ENCODE measurements around the gene DLGAP5.

DNA sequence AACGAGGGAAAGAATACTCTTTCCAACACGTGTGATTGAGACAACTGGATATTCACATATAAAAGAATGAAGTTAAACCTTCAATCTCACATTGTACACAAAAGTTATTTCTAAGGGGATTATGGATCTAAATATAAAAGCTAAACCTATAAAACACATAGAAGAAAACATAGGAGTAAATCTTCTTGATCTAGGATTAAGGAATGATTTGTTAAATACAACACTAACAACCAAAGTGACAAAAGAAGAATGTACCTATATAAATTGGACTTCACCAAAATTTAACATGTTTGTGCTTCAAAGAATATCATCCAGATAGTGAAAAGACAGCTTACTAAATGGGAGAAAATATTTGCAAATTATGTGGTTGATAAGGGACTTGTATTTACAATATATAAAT is 36.9 kb upstream of the DLGAP5 start:
- TF ChIP-seq, protein P1, sequence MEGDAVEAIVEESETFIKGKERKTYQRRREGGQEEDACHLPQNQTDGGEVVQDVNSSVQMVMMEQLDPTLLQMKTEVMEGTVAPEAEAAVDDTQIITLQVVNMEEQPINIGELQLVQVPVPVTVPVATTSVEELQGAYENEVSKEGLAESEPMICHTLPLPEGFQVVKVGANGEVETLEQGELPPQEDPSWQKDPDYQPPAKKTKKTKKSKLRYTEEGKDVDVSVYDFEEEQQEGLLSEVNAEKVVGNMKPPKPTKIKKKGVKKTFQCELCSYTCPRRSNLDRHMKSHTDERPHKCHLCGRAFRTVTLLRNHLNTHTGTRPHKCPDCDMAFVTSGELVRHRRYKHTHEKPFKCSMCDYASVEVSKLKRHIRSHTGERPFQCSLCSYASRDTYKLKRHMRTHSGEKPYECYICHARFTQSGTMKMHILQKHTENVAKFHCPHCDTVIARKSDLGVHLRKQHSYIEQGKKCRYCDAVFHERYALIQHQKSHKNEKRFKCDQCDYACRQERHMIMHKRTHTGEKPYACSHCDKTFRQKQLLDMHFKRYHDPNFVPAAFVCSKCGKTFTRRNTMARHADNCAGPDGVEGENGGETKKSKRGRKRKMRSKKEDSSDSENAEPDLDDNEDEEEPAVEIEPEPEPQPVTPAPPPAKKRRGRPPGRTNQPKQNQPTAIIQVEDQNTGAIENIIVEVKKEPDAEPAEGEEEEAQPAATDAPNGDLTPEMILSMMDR (IDR thresholded peaks at IDR 0.05; ENCODE audit: insufficient read depth, low read length, poor library complexity, severe bottlenecking) = no peak
- no peak for TF ChIP-seq EZH2phosphoT487 (conservative IDR thresholded peaks at IDR 0.05; ENCODE audit: low read length)
